CD4-positive, alpha-beta T cell treated with Interleukin-17A for 1 hour (primary cell): ENCODE results near the gene CCHCR1.

Experiments used
- DNase-seq: peaks from one replicate; pipeline ENCODE4 v3.0.0-alpha.2; 2020

Gene CCHCR1

DNA sequence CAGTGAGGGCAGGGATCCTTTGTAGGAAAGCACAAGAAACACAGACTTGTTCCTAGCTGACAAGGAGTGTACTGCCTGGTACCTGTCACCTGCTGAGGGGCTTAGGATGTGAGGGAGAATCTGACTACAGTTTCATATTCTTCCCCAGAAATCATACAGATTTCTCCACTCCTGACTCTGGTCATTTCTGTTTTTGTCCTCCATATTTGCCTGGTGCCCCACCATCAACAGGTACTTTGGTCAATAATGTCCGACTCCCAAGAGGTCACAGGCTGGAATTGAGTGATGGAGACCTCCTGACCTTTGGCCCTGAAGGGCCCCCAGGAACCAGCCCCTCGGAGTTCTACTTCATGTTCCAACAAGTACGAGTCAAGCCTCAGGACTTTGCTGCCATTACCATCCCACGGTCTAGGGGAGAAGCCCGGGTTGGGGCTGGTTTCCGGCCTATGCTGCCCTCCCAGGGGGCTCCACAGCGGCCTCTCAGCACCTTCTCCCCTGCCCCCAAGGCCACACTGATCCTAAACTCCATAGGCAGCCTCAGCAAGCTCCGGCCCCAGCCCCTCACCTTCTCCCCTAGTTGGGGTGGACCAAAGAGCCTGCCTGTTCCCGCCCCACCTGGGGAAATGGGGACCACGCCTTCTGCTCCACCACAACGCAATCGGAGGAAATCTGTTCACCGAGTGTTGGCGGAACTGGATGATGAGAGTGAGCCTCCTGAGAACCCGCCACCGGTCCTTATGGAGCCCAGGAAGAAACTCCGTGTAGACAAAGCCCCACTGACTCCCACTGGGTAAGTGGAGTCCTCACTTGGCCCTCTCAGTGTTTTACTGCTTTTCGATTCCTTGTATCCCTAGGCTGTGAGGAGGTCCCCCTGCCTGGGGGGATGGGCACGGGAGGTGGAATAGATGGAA is 3.9 kb upstream of the CCHCR1 start:
- DNase-seq, result no peak

DNA sequence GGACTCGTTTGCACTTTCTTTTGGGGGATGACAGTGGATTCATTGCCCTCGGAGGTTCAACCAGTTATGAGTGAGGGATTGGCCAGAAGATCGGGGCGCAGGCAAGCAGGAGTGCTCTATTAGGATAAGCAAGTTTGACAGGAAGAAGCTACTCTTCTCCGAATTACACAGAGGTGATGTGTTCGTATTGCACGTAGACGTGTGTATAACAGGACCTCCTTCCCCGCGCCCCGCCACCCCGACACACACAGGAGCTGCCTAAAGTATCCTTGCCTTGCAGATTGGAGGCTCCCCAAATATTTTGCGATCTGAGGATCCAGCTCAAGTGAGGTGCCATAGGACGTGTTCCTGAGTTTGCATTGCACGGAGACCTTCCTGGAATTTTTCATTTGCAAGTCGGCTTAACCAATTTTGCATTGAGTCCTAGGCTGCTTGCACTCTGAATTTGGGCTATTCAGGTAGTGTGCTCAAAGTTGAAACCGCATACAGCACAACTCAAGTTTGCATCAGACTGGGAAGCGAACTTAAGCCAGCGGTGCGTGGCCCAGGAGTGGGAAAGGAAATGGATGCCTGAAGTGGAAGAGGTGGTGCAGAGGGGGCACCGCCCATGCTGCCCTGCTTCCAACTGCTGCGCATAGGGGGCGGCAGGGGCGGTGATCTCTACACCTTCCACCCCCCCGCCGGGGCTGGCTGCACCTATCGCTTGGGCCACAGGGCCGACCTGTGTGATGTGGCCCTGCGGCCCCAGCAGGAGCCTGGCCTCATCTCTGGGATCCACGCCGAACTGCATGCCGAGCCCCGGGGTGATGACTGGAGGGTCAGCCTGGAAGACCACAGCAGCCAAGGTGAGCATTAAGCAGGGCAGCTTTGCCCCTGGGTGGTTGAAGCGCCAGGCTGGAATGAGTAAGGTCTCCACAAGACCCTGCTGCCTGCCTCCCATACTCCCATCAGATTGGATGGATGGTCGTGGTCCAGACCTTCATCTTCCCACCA is 1.6 kb upstream of the CCHCR1 start:
- peak; percentile 25 for DNase-seq

DNA sequence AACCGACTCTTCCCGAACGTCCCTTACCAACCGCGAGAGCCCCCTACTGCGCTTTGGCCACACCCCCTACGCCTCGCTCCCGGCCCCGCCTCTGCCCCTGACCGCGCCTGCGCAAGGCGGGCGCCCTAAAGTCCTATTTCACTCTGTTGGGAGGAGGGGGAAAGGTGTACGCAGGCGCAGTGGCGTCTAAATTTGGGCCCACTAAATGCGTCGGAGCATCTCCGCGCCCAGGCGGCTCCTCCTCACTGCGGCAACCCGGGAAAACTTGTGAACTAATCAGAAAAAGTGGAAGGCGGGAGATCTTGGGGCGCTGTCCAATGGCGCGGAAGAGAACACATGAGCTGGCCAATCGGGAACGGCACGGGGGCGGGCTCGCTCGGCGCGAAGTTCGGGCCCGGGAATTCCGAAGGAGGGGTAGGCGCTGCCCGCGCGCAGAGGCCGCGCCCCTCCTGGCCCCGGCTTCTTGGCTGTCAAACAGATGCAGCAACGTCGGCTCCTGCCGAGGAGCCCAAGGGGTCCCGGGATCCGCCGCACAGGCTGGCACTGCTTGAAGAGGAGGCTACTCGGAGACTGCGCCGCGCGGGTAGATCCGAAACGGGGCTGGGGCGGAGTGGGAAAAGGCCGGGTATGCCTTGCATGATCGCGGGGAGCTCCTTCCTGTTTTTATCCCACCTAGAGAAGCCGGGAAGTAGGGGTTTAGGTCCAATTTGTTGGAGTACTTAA is 699 bp upstream of the CCHCR1 start, which contains the start of gene TCF19:
Gene TCF19, plus strand, starts transcription at position 450 of the 723 bp plus-strand sequence. CDS start 881 bp downstream, outside the sequence.
- peak; percentile 99 for DNase-seq

DNA sequence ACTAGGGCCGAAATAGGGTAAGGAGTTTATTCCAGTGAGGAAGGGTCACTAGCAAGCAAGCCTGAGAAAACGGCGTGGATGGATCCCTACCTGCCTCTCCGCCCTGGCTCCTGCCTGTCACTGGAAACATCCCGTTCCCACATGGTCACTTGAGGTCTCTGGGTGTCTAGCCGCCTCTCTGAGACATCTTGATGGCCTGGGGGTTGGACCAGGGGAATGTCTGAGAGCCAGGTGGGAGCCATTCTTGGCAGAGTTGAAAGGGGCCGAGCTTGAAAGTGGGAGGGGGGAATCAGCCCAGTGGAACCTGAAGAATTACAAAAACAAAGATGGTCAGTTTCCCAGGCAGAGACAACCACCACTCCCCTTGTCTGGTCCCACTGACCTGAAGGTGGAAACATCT is 961 bp downstream of the CCHCR1 start:
- no peak for DNase-seq

DNA sequence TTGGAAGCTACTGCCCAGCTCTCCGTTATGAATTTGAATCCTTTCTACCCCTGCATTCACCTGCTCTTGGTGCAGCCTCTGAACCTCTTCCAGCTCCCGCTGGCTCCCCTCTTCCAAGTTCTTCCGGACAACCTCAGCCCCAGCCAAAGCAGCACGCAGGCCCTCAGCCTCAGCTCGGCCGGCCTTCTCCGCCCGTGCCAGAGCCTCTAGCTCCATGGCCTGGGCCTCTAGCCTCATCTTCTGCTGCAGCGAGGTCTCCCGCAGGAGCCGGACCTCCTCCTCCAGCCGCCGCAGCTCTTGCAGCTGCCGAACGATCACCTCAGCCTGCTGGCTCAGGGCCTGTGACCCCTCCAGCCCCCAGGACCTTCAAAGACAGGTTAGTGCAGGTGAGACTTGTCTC is 3.2 kb downstream of the CCHCR1 start:
- DNase-seq, result no peak

DNA sequence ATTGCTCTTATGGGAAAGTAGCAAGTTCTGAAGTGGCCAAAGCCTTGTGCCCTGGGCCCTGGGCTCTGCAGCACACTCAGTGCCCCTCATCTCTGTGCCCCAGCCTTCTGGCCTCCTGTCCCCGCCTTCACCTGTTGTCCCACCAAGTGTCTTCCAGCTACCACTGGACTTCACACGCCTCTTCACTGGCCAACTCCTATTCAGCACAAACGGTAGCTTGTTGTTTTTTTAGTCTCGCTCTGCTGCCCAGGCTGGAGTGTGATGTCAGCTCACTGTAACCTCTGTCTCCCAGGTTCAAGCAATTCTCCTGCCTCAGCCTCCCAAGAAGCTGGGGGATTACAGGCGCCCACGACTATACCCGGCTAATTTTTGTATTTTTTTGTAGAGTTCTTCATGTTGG is 4.8 kb downstream of the CCHCR1 start:
- no peak for DNase-seq

DNA sequence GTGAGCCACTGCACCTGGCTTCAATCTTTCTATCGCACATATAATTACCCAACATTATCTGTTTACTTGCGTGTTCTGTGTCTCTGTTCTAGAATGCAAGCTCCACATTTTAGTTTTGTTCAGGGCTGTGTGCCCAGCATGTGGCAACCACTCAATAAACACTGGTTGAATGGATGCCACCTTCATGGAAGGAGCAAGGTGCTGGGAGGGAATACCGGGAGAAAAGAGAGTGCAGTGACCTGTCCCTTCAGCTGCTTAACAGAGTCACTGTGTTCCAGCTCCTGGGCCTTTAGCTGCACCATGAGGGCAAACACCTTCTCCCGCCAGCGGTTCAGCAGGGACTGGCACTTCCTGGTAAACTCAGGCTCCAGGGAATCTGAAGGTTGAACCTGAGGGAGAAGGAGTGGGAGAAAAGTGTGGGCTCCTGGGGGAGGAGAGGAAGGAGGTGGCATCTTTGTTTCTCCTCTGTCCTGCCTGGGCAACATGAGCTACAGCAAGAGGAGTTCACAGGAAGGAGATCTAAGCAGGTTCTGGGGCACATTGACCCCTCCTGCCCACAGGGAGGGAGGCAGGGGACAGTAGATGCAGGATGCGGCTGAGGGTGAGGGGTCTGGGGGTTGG is 7.7 kb downstream of the CCHCR1 start:
- no peak for DNase-seq

DNA sequence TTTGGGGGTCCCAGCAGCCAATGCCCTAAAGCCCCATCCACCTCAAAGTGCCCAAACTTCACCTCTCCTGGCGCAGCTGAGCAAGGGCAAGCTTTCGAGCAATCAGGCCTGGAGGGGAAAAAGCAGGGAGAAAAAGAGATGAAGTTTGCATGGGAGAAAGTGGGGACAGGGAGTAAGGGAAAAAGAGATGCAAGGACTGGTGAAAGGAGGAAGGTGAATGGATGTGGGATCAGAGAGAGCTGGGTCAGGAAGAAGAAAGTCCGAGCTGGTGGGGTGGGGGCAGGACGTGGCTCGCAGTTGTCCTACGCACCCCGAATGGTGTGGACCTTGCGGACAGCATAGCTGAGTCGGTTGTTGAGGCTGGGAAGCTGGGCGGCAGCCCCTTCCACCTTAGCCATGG is 12.2 kb downstream of the CCHCR1 start:
- DNase-seq, result no peak

DNA sequence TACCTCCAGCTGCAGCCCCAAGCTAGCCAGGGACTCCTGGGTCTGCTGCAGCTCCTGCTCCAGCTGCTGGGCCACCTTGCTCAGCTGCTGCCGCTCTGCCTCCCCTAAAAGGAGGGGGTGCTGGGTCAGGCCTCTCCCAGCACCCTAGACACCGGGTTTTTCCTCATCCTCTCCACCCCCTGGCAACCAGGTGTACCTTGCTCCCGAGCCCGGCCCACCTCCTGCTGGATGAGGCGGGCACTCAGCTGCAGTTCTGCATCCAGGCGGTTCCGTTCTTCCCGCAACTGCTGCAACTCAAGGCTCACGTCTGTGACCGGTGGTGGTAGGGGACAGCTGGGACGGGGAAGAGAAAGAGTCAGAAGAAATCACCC is 12.6 kb downstream of the CCHCR1 start:
- DNase-seq, result no peak

DNA sequence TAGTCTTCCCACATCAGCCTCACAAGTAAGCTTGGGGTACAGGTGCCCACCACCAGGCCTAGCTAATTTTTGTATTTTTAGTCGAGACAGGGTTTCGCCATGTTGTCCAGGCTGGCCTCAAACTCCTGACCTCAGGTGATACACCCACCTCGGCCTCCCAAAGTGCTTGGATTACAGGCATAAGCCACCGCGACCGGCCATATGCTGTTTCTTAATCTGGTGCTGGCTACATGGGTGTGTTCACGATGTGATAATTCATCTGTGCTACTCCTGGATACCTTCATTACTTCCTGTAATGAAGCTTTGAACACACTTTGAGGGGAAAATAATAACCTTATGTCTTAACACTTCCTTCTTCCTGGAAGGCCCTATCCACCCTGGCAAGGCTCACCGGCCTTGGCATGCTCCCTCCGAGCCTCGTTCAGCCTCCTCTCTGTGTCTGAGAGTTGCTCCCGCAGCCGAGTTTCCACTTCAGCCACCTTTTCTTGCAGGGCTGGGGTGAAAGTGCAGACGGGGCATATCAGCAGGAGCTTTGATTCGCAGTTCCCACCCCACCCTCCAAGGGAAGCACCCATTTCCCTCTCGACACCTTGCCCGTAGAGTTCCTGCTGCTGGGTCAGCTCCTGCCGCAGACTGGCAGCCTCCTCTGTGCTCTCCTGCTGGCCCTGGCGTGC is 13.2 kb downstream of the CCHCR1 start:
- no peak for DNase-seq

DNA sequence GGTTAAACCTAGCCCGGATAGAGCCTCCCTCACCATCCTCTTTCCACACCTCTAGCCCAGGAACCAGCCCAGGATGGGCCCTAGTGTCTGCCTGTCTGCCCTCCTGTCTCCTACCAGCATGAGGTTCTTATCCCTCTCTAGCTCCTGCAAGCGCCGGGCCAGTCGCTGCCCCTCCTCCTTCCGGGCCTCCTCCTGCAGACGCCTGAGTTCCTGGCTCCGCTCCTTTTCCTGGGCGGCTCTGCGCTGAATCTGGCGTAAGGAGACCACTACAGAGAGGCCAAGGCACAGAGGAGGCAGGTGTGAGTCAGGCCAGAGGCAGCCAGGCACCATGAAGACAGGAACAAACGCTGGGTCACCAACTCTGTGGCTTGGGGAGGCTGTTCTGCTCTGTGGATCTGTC is 14.5 kb downstream of the CCHCR1 start:
- DNase-seq, result no peak

DNA sequence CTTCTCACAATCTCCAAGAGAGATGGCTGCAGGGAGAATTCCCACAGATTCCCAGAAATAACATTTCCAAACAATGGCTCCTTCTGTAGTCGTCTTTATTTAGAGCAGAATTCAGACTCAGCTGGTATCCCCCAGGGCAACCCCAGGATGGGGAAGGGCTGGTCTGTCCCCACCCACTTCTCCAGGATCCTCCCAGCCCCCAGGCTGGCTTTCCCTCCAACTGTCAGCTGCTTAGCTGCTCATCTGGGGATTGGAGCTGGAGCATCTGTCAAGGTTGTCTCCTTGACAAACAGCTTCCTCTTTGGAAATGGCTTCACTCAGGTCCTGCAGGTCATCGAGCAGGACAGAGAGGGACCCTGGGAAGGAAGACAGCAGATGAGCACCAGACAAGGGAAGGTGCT is 15.2 kb downstream of the CCHCR1 start:
- no peak for DNase-seq

DNA sequence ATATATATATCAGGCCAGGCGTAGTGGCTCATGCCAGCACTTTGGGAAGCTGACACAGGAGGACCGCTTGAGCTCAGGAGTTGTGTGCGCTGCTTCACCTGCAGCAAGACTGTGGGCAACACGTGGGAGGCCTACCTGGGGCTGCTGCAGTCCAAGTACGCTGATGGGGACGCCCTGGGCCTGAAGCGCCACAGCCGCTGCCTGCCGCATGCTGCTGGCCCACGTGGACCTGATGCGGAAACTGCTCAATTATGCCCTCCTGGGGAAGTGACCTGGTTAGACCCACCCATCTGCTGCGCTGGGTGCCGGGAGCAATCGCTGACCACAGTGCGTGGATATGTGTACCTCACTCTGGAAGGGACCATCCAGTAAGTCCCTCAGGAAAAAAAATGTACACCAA is 17.0 kb downstream of the CCHCR1 start:
- DNase-seq, result no peak

DNA sequence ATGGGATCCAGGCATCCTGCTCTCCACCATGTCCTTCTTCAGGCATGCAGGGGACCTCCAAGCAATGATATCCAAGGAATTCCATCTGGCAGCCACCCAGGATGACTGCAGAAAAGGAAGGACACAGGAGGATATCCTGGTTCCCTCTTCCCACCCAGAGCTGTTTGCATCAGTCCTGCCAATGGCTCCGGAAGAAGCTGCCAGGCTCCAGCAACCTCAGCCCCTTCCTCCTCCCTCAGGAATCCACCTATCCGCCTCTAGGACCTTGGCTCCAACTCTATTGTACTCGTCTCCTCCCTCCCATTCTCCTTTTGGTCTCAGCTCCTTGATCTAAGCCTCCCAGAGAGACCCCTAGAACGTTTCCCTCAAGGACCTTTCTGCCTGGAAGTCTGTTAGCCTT is 18.0 kb downstream of the CCHCR1 start:
- DNase-seq, result no peak

DNA sequence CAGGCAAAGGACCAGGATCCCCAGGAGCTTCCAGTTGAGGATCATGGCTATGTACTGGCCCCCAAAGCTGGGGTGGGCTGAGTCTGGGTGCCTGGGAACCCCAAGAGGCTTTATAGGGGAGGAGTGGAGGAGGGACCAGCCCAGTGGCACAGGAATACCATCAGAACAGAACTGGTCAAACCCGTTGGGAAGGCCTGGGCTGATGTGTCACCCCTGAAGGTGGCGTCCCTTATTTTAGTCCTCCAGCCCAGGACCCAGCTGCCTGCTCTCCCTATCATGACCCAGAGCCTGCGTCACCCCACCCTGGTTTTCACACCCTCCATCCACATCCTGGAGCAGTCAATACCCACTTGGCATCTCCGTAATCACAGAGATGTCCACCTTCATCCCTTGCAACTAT is 18.6 kb downstream of the CCHCR1 start, which contains the start of gene PSORS1C2:
Gene PSORS1C2, minus strand, starts transcription at position 85 of the 400 bp plus-strand sequence. Its CDS starts 40 bp downstream, at position 45.
- DNase-seq, result no peak

DNA sequence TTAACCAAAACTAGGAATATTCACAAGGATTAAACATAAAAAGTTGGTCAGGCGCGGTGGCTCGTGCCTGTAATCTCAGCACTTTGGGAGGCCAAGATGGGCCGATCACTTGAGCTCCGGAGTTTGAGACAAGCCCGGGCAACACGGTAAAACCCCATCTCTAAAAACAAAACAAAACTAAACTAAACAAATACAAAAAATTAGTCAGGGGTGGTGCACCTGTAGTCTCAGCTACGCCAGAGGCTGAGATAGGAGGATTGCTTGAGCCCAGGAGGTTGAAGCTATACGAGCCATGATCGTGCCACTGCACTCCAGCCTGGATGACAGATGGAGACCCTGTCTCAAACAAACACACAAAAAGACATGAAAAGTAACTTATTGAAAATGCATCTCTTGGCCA is 21.9 kb downstream of the CCHCR1 start:
- DNase-seq, result no peak

DNA sequence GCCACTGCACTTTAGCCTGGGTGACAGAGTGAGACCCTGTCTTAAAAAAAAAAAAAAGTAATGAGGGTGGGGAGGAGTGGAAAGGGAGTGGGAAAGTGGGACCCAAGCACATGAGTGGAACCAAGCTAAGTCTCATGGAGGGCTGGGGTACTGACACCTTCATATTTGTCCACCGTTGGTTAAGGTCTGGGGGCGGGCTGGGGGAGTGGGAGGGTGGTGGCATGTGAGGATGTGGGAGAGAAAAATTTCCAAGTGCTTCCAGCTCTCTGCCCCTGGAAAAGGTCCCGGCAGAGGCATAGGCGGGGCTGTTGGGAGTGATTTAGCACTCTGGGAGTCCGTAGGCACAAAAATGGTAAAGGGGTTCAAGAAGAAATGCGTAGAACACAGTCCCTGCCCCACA is 24.8 kb downstream of the CCHCR1 start:
- DNase-seq, result no peak

DNA sequence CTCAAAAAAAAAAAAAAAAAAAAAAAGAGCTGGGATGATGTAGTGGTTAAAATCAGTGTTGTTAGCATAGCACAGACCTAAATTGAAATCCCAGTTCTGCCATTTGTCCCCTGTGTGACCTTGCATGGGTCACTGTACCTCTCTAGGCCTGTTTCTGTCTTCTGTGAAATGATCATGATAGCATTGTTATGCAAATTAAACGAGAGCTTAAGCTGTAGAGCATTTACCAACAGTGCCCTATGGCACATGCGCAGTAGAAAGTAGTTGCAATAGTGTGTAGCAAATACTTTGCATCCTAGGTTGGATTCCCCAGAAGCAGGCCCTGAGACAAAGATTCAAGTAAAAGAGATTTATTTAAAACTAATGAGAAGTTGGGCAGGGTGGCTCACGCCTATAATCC is 26.0 kb downstream of the CCHCR1 start:
- no peak for DNase-seq

DNA sequence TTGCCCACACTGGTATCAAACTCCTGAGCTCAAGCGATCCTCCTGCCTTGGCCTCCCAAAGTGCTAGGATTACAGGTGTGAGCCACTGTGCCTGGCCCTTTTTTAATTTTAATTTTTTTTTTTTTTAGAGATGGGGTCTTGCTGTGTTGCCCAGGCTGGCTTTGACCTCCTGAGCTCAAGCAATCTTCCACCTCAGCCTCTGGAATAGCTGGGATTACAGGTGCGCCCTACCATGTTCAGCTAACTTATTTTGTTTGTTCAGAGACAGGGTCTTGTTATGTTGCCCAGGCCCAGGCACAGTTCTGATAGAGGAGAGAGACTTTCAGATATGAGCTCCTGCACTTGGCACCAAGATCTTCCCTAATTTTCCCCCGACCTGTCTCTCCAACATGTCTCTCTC is 26.9 kb downstream of the CCHCR1 start:
- no peak for DNase-seq

DNA sequence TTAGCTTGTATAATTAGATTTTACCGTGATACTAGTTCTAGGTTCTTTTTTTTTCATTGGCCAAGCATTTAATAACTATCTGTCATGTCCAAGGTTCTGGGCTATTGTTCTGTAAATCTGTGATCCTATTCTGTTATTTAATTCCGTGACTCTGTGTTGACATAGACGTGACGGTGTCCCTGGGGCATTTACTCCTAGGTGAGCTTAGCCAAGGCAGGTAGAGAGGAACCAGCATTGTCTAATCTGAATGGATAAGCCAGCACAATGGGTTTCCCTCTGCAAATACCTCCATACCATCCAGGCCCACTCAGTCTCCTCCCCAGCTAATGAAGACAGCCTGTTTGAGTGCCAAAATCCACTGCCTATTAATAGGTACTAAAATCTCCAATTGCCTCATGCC is 28.5 kb downstream of the CCHCR1 start:
- no peak for DNase-seq

DNA sequence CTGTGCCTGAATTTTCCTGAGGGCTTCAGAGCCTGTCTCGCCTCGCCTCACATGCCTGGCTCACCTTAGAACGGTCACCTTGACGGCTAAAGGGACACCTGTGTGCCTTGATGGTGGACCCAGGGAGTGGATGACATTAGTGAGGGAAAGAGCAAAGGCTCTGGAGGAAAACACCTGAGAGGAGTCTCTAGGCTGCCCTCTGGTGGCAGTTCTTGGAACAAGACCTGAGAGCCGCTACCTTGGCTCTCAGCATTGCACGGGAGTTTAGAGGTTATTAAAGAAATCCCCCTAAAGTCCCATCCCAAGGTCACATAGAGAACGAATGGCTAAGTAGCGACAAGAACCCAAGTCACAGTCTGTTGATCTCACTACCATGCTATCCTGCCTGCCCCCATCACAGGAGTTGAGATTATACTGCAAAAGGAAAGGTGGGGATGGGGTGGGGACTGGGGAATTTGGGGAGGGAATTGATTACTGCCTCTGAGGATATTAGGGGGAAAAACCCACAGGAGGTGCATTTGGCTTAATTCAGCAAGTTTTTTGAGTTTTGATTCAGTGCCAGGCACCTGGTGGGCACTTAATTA is 29.4 kb downstream of the CCHCR1 start:
- peak; percentile 76 for DNase-seq
